CD4-positive, CD25-positive, alpha-beta regulatory T cell (primary cell): ENCODE results near the gene MYG1. TPM values are rescaled to one million over a fixed set of nuclear protein-coding genes. Genes with fewer than 3 reads are reported as not detected.

Experiments used
- ATAC-seq, 2 donors: fragments of 150-1000 bp; cut with Tn5 transposase; one replicate each; pipeline ENCODE4 v1.10.0; 2021; ENCODE audit warnings: low read depth in 2 of 2, moderate number of reproducible peaks in 2 of 2, moderate library complexity in 1 of 2
- DNase-seq, 3 donors: peaks; one replicate each; pipeline versions ENCODE4 v3.0.0 to v3.0.0-alpha.2; 2012 to 2022; ENCODE audit warnings: mixed read lengths in 1 of 3
- H3K27ac ChIP-seq: one replicate; pipeline ENCODE4 v1.7.0; 2013; ENCODE audit warnings: mild to moderate bottlenecking, low read length; ENCODE audit not compliant: insufficient read depth, poor library complexity, severe bottlenecking
- H3K27me3 ChIP-seq: one replicate; pipeline ENCODE4 v1.7.0; 2013; ENCODE audit warnings: low read length; ENCODE audit not compliant: control insufficient read depth, insufficient read depth
- H3K36me3 ChIP-seq: one replicate; pipeline ENCODE4 v1.7.0; 2013; ENCODE audit warnings: mild to moderate bottlenecking, low read length, moderate library complexity; ENCODE audit not compliant: control insufficient read depth, insufficient read depth
- H3K4me1 ChIP-seq: 2 replicates; pipeline ENCODE4 v1.7.0; 2013; ENCODE audit warnings: mild to moderate bottlenecking, low read length; ENCODE audit not compliant: insufficient read depth, control insufficient read depth, poor library complexity, severe bottlenecking
- H3K4me3 ChIP-seq: one replicate; pipeline ENCODE4 v1.7.0; 2013; ENCODE audit warnings: low read depth, mild to moderate bottlenecking, low read length, moderate library complexity
- H3K9me3 ChIP-seq, 2 experiments: 1 replicate in 1 of 2; 2 replicates in 1 of 2; pipeline ENCODE4 v1.7.0; 2013; ENCODE audit warnings: low read length in 2 of 2, mild to moderate bottlenecking in 1 of 2, moderate library complexity in 1 of 2; ENCODE audit not compliant: control insufficient read depth in 2 of 2
- H3K27ac Mint-ChIP-seq, 3 donors: one replicate each; pipeline ENCODE4 v1.8.0; 2020 to 2022; ENCODE audit warnings: mild to moderate bottlenecking in 3 of 3, mixed read lengths in 3 of 3, moderate library complexity in 2 of 3
- H3K27me3 Mint-ChIP-seq: one replicate; pipeline ENCODE4 v1.8.0; 2022; ENCODE audit warnings: mild to moderate bottlenecking, mixed read lengths
- H3K36me3 Mint-ChIP-seq: one replicate; pipeline ENCODE4 v1.8.0; 2020; ENCODE audit warnings: mixed read lengths
- H3K4me1 Mint-ChIP-seq, 4 donors: one replicate each; pipeline ENCODE4 v1.8.0; 2020 to 2022; ENCODE audit warnings: mixed read lengths in 4 of 4, mild to moderate bottlenecking in 1 of 4
- H3K4me3 Mint-ChIP-seq, 4 donors: one replicate each; pipeline ENCODE4 v1.8.0; 2020 to 2022; ENCODE audit warnings: mild to moderate bottlenecking in 4 of 4, mixed read lengths in 4 of 4, moderate library complexity in 3 of 4
- H3K9me3 Mint-ChIP-seq, 7 donors: one replicate each; pipeline ENCODE4 v1.8.0; 2020 to 2022; ENCODE audit warnings: mixed read lengths in 7 of 7, mild to moderate bottlenecking in 3 of 7, moderate library complexity in 2 of 7
- polyA plus RNA-seq, 4 donors: library from polyadenylated mRNA; unstranded; fragments of 300-500 nt; fragmentation: Illumina TruSeq; gene quantifications; one replicate each; pipeline ENCODE4 v1.2.3, GENCODE V29; 2021
- total RNA-seq: library from RNA; stranded (reverse); gene quantifications from one replicate; pipeline ENCODE4 v1.2.3, GENCODE V29; 2022

MYG1 gene
- total and polyA plus RNA-seq, 5 donors from 2014 or later, result 33.9 to 98.1 (median 92.9) TPM

DNA sequence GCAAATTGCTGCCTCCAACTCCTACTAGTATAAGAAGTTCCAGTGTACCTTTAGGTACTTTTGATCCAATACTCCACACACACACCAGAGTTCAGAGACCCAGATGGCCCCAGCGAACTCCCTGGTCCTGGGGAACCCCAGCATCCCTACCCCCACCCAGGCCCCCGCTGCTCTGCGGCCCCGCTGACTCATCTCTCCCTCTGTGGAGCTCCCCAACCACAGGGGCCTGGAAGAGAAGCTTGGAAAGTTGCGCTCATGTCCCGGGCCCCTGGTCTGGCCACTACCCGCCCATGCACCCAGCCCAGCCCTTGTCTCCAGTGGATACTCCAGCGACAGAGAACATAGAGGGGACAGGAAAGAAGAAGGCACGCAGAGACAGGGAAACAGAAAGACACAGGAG is 40.9 kb downstream of the MYG1 start:
- Histone ChIP-seq H3K36me3 (no peaks in the 10 kb centered on the region), H3K4me3 (no peak overlapping the region), H3K27me3 (peaks cover 15% of the 10 kb centered on the region), H3K9me3 (no peaks in the 10 kb centered on the region), H3K4me1 (peaks cover 12% of the 10 kb centered on the region), H3K27ac (no peak overlapping the region)
- DNase-seq, result no peak
- peak overlapping the region in 1 of 4 donors; percentile 32 for H3K4me3 Mint-ChIP-seq
- H3K4me1 Mint-ChIP-seq, result peaks cover 5 to 25% (median 17%) of the 10 kb centered on the region in 4 donors
- ATAC-seq, result no peak
- no peak overlapping the region for H3K27ac Mint-ChIP-seq
- H3K27me3 Mint-ChIP-seq, result peaks cover 34% of the 10 kb centered on the region
- H3K36me3 Mint-ChIP-seq, result no peaks in the 10 kb centered on the region
- H3K9me3 Mint-ChIP-seq, result no peaks in the 10 kb centered on the region

- Mint-ChIP-seq H3K4me3 (peak overlapping the region; percentile 39 to 86 (median 82)), H3K36me3 (no peaks in the 10 kb centered on the region), H3K27me3 (peaks cover 10% of the 10 kb centered on the region), H3K27ac (peak overlapping the region in 2 of 3 donors; percentile 4 to 89), H3K4me1 (peaks cover 0 to 20% (median 11%) of the 10 kb centered on the region in 4 donors), H3K9me3 (no peaks in the 10 kb centered on the region)
- Histone ChIP-seq H3K27ac (no peak overlapping the region), H3K9me3 (no peaks in the 10 kb centered on the region), H3K4me3 (no peak overlapping the region), H3K36me3 (no peaks in the 10 kb centered on the region), H3K27me3 (peaks cover 3% of the 10 kb centered on the region), H3K4me1 (peaks cover 13% of the 10 kb centered on the region)
- ATAC-seq (no peak), DNase-seq (no peak)
Measured at GRCh38 chr12:53343449-53343848, 44.0 kb downstream of the MYG1 start.

DNA sequence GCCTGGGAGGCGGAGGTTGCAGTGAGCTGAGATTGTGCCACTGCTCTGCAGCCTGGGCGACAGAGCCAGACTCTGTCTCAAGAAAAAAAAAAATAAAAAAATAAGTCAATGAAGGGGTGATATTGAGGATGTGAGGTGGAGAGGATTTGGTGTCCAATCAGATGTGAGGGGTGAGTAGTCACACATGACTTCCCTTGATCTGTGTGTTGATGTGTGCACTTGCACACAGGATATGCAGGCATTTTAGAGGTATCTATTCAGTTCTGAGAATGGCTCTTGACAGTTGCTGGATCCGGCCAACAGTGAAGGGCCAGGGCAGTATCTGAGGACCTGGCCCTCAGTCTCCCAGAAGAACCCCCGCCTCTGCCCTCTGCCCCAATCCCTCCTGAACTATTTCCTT is 44.5 kb downstream of the MYG1 start:
- H3K4me3 Mint-ChIP-seq, result peak overlapping the region; percentile 80 to 86 (median 86)
- ATAC-seq (peak; percentile 67 to 77), DNase-seq (peak in 2 of 3 donors; percentile 53 to 76)
- Histone ChIP-seq H3K36me3 (no peaks in the 10 kb centered on the region), H3K27me3 (peaks cover 2% of the 10 kb centered on the region), H3K27ac (no peak overlapping the region), H3K9me3 (no peaks in the 10 kb centered on the region), H3K4me1 (peaks cover 13% of the 10 kb centered on the region), H3K4me3 (no peak overlapping the region)
- H3K36me3 Mint-ChIP-seq, result no peaks in the 10 kb centered on the region
- H3K9me3 Mint-ChIP-seq, result no peaks in the 10 kb centered on the region
- peaks cover 0 to 20% (median 11%) of the 10 kb centered on the region in 4 donors for H3K4me1 Mint-ChIP-seq
- H3K27me3 Mint-ChIP-seq, result peaks cover 8% of the 10 kb centered on the region
- H3K27ac Mint-ChIP-seq, result peak overlapping the region; percentile 89 to 98 (median 95)

GRCh38 chr12:53344487-53344823 is 45.0 kb downstream of the MYG1 start:
- ATAC-seq (peak in 1 of 2 donors; percentile 9), DNase-seq (peak in 1 of 3 donors; percentile 18)
- Histone ChIP-seq H3K27me3 (peaks cover 2% of the 10 kb centered on the region), H3K27ac (no peak overlapping the region), H3K4me3 (peak overlapping the region; percentile 19), H3K36me3 (no peaks in the 10 kb centered on the region), H3K4me1 (peaks cover 13% of the 10 kb centered on the region), H3K9me3 (no peaks in the 10 kb centered on the region)
- Mint-ChIP-seq H3K9me3 (no peaks in the 10 kb centered on the region), H3K27ac (peak overlapping the region; percentile 89 to 98 (median 95)), H3K4me1 (peaks cover 0 to 20% (median 11%) of the 10 kb centered on the region in 4 donors), H3K36me3 (no peaks in the 10 kb centered on the region), H3K27me3 (peaks cover 8% of the 10 kb centered on the region), H3K4me3 (peak overlapping the region; percentile 80 to 86 (median 86))

DNA sequence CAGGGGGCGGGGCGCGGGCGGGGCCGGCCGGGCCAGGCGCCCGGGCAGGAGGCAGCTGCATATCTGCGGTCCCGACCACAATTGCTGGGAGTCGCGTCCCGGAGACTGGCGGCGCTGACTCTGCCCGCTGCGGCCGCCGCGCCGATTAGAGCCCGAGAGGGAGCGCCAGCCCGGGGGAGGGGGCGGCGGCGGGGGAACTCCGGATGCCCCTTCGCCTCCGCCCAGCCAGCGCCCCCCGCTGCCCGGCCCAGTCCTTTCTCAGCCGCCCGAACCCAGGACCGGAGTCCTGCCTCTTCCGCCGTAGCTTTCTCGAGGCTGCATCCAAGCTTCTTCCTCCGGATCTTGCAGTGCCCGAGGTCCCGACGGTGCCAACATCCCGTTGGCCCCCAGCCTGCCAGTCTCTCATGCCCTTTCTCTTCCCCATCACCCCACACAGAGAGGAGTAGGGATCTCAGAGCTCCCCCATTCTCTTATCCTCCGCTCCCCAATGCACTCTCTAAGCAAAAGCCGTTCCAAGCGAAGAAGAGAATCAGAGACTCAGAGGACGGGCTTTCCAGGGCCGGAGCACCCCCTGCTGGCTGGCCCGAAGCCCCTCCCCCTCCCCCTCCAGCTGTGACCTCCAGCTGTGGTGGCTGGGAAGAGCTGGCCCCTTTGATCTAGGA is 45.5 kb downstream of the MYG1 start:
- Histone ChIP-seq H3K36me3 (no peaks in the 10 kb centered on the region), H3K4me3 (peak overlapping the region; percentile 71), H3K4me1 (peaks cover 13% of the 10 kb centered on the region), H3K27ac (peak overlapping the region; percentile 51), H3K9me3 (no peaks in the 10 kb centered on the region), H3K27me3 (no peaks in the 10 kb centered on the region)
- DNase-seq (peak; percentile 55 to 74 (median 66)), ATAC-seq (peak; percentile 72 to 78)
- Mint-ChIP-seq H3K4me3 (peak overlapping the region; percentile 98 to 99 (median 99)), H3K4me1 (peaks cover 0 to 20% (median 11%) of the 10 kb centered on the region in 4 donors), H3K9me3 (no peaks in the 10 kb centered on the region), H3K27me3 (peaks cover 8% of the 10 kb centered on the region), H3K27ac (peak overlapping the region; percentile 94 to 96 (median 95)), H3K36me3 (no peaks in the 10 kb centered on the region)

GRCh38 chr12:53345486-53346188 is 46.1 kb downstream of the MYG1 start:
- H3K9me3 ChIP-seq, result no peaks in the 10 kb centered on the region
- ATAC-seq, result no peak

DNA sequence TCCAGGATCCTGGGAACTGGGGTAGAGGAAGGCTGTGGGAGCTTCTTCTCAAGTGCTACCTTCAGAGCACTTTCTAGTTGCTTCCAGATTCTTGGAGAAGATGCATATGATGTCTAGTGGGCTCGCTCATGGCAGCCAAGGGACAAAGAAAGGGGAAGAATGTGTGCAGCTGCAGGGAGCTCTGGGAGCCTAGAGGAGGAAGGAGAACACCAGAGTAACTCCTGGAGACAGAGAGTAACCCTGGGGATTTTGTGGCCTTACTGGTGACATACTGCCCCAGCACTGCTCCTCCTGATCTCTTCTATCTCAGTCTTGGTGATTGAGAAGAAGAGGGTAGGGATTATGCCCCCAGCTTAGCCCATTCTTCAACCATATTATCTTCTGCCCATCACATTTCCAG is 47.0 kb downstream of the MYG1 start:
- peak overlapping the region in 1 of 4 donors; percentile 94 for H3K4me3 Mint-ChIP-seq

More at GRCh38 chr12:53345486-53346188, 46.1 kb downstream of the MYG1 start:
- H3K27ac ChIP-seq, result no peak overlapping the region
- H3K36me3 ChIP-seq, result no peaks in the 10 kb centered on the region
- H3K4me1 ChIP-seq, result peaks cover 13% of the 10 kb centered on the region
- no peaks in the 10 kb centered on the region for H3K27me3 ChIP-seq
- H3K4me1 Mint-ChIP-seq, result peaks cover 0 to 20% (median 11%) of the 10 kb centered on the region in 4 donors
- no peak for DNase-seq
- H3K27me3 Mint-ChIP-seq, result peaks cover 3% of the 10 kb centered on the region
- H3K4me3 Mint-ChIP-seq, result peak overlapping the region; percentile 98 to 99 (median 99)
- no peaks in the 10 kb centered on the region for H3K36me3 Mint-ChIP-seq
- no peaks in the 10 kb centered on the region for H3K9me3 Mint-ChIP-seq
- H3K4me3 ChIP-seq, result no peak overlapping the region
- H3K27ac Mint-ChIP-seq, result peak overlapping the region; percentile 94 to 96 (median 95)

More for the DNA sequence above, 47.0 kb downstream of the MYG1 start:
- no peaks in the 10 kb centered on the region for H3K36me3 Mint-ChIP-seq
- DNase-seq, result no peak
- Histone ChIP-seq H3K36me3 (no peaks in the 10 kb centered on the region), H3K27ac (no peak overlapping the region), H3K27me3 (no peaks in the 10 kb centered on the region), H3K9me3 (no peaks in the 10 kb centered on the region), H3K4me3 (no peak overlapping the region), H3K4me1 (peaks cover 13% of the 10 kb centered on the region)
- H3K27ac Mint-ChIP-seq, result no peak overlapping the region
- peaks cover 0 to 20% (median 11%) of the 10 kb centered on the region in 4 donors for H3K4me1 Mint-ChIP-seq
- no peaks in the 10 kb centered on the region for H3K27me3 Mint-ChIP-seq
- H3K9me3 Mint-ChIP-seq, result no peaks in the 10 kb centered on the region
- no peak for ATAC-seq
